Liver (tissue), 9 donors: ENCODE measurements around the gene INPP5J. TPM values are rescaled to one million over a fixed set of nuclear protein-coding genes. Genes with fewer than 3 reads are reported as not detected.

Experiments used
- DNase-seq: peaks from one replicate; pipeline ENCODE4 v3.0.0-alpha.2; 2017; ENCODE audit warnings: low spot score
- H3K27ac ChIP-seq, 2 donors: one replicate each; pipeline ENCODE4 v1.7.0; 2013; ENCODE audit warnings: inconsistent platforms in 2 of 2, low read length in 2 of 2, control low read depth in 1 of 2, low read depth in 1 of 2, mild to moderate bottlenecking in 1 of 2
- H3K27me3 ChIP-seq, 4 donors: one replicate each; pipeline versions ENCODE4 v1.6.1 to v1.7.0; 2013; ENCODE audit warnings: low read length in 3 of 4, inconsistent platforms in 1 of 4, mild to moderate bottlenecking in 1 of 4, moderate library complexity in 1 of 4; ENCODE audit not compliant: control insufficient read depth in 4 of 4, insufficient read depth in 4 of 4
- H3K36me3 ChIP-seq, 4 donors: one replicate each; pipeline versions ENCODE4 v1.6.1 to v1.7.0; 2013; ENCODE audit warnings: low read length in 3 of 4, mild to moderate bottlenecking in 3 of 4, low read depth in 1 of 4, moderate library complexity in 1 of 4; ENCODE audit not compliant: control insufficient read depth in 4 of 4, insufficient read depth in 3 of 4
- H3K4me1 ChIP-seq, 4 donors: one replicate each; pipeline versions ENCODE4 v1.6.1 to v1.7.0; 2013; ENCODE audit warnings: low read length in 3 of 4, mild to moderate bottlenecking in 3 of 4, moderate library complexity in 1 of 4; ENCODE audit not compliant: control insufficient read depth in 4 of 4, insufficient read depth in 4 of 4
- H3K4me3 ChIP-seq, 3 donors: one replicate each; pipeline versions ENCODE4 v1.6.1 to v1.7.0; 2013; ENCODE audit warnings: low read length in 3 of 3, control low read depth in 1 of 3, low read depth in 1 of 3, mild to moderate bottlenecking in 1 of 3
- H3K9ac ChIP-seq, 2 donors: one replicate each; pipeline ENCODE4 v1.7.0; 2013; ENCODE audit warnings: low read length in 2 of 2, mild to moderate bottlenecking in 2 of 2, moderate library complexity in 2 of 2, control low read depth in 1 of 2, low read depth in 1 of 2
- H3K9me3 ChIP-seq, 4 donors: one replicate each; pipeline versions ENCODE4 v1.6.1 to v1.7.0; 2013; ENCODE audit warnings: low read length in 3 of 4; ENCODE audit not compliant: control insufficient read depth in 4 of 4
- ATF3 ChIP-seq: IDR thresholded peaks from 2 replicates; pipeline ENCODE4 v1.6.1; 2016; ENCODE audit warnings: antibody characterized with exemption
- CTCF ChIP-seq: fragments of 150-350 bp; IDR thresholded peaks from 2 replicates; pipeline ENCODE4 v1.5.1; 2017; ENCODE audit warnings: improper control_type of control experiment, low read depth, low read length; ENCODE audit not compliant: missing input control
- EGR1 ChIP-seq, 2 donors: IDR thresholded peaks; 2 replicates each; pipeline ENCODE4 v1.6.1; 2016 to 2018; ENCODE audit warnings: antibody characterized with exemption in 2 of 2, low read depth in 2 of 2
- FOXA1 ChIP-seq: IDR thresholded peaks from 2 replicates; pipeline ENCODE4 v1.6.1; 2016; ENCODE audit warnings: antibody characterized with exemption
- FOXA2 ChIP-seq: IDR thresholded peaks from 2 replicates; pipeline ENCODE4 v1.6.1; 2016; ENCODE audit warnings: antibody characterized with exemption
- GABPA ChIP-seq, 2 donors: IDR thresholded peaks in 1 of 2; conservative IDR thresholded peaks in 1 of 2; 2 replicates each; pipeline ENCODE4 v1.6.1; 2016; ENCODE audit warnings: antibody characterized with exemption in 2 of 2, mild to moderate bottlenecking in 1 of 2, moderate library complexity in 1 of 2
- HNF4A ChIP-seq, 2 donors: conservative IDR thresholded peaks; 2 replicates each; pipeline ENCODE4 v1.6.1; 2016; ENCODE audit warnings: antibody characterized with exemption in 2 of 2, mild to moderate bottlenecking in 2 of 2
- HNF4G ChIP-seq: IDR thresholded peaks from 2 replicates; pipeline ENCODE4 v1.6.1; 2016; ENCODE audit warnings: antibody characterized with exemption
- JUND ChIP-seq, 2 donors: IDR thresholded peaks; 2 replicates each; pipeline ENCODE4 v1.6.1; 2016; ENCODE audit warnings: antibody characterized with exemption in 2 of 2
- MAX ChIP-seq: IDR thresholded peaks from 2 replicates; pipeline ENCODE4 v1.6.1; 2016; ENCODE audit warnings: antibody characterized with exemption
- NR2F2 ChIP-seq: IDR thresholded peaks from 2 replicates; pipeline ENCODE4 v1.6.1; 2016; ENCODE audit warnings: antibody characterized with exemption
- RAD21 ChIP-seq, 2 donors: IDR thresholded peaks; 2 replicates each; pipeline ENCODE4 v1.6.1; 2016; ENCODE audit warnings: antibody characterized with exemption in 2 of 2, mild to moderate bottlenecking in 2 of 2
- REST ChIP-seq: IDR thresholded peaks from 2 replicates; pipeline ENCODE4 v1.6.1; 2016; ENCODE audit warnings: antibody characterized with exemption, mild to moderate bottlenecking
- RXRA ChIP-seq, 2 donors: IDR thresholded peaks; 2 replicates each; pipeline ENCODE4 v1.6.1; 2017 to 2018; ENCODE audit warnings: antibody characterized with exemption in 2 of 2, mild to moderate bottlenecking in 1 of 2
- SP1 ChIP-seq: IDR thresholded peaks from 2 replicates; pipeline ENCODE4 v1.6.1; 2018; ENCODE audit warnings: antibody characterized with exemption, mild to moderate bottlenecking
- TAF1 ChIP-seq: conservative IDR thresholded peaks from 2 replicates; pipeline ENCODE4 v1.6.1; 2016; ENCODE audit warnings: antibody characterized with exemption, mild to moderate bottlenecking
- YY1 ChIP-seq: IDR thresholded peaks from 2 replicates; pipeline ENCODE4 v1.6.1; 2016; ENCODE audit warnings: antibody characterized with exemption, mild to moderate bottlenecking
- ZBTB33 ChIP-seq: IDR thresholded peaks from 2 replicates; pipeline ENCODE4 v1.6.1; 2016; ENCODE audit warnings: antibody characterized with exemption
- WGBS: extraction: QIAGEN DNeasy Blood & Tissue Kit; methylation state at CpG from one replicate; pipeline ENCODE4 v1.1.7; 2013; 5-methylcytosine and 5-hydroxymethylcytosine counted together
- polyA plus RNA-seq, 2 donors: library from polyadenylated mRNA; stranded (reverse) in 1 of 2; unstranded in 1 of 2; fragments of 200-250 nt in 1 of 2; fragments of >200 nt in 1 of 2; fragmentation: Nextera tagmentation in 1 of 2; extraction: Ambion mirVana in 1 of 2; gene quantifications; one replicate each; pipeline versions ENCODE4 v1.2.1 to v1.2.3, GENCODE V29; 2013 to 2015
- total RNA-seq, 2 donors: library from RNA; depleted of rRNA; stranded (reverse); fragments of >200 nt; gene quantifications; one replicate each; pipeline ENCODE4 v1.2.3, GENCODE V29; 2014
- donor health status: healthy.
- donor health status: healthy.
- donor health status: healthy.
- donor health status: healthy.
- donor health status: healthy.

The INPP5J gene
- total and polyA plus RNA-seq, 4 donors, result 0.06 to 0.17 (median 0.11) TPM

GRCh38 chr22:31089160-31090100, 33.3 kb upstream of the INPP5J start:
- 72% methylated on average over 9 of the region's 9 CpGs for WGBS
- Histone ChIP-seq H3K36me3 (peaks cover 0 to 3% (median 1%) of the 10 kb centered on the region in 4 donors), H3K4me3 (no peak overlapping the region), H3K9me3 (no peaks in the 10 kb centered on the region), H3K27ac (no peak overlapping the region), H3K9ac (no peak overlapping the region), H3K4me1 (peaks cover 0 to 7% (median 2%) of the 10 kb centered on the region in 4 donors), H3K27me3 (no peaks in the 10 kb centered on the region)
- DNase-seq, result peak; percentile 58
- TF ChIP-seq YY1 (no peak), FOXA1 (no peak), ZBTB33 (no peak), RXRA (IDR thresholded peaks at IDR 0.05) (peak; percentile 79 to 87), RAD21 (IDR thresholded peaks at IDR 0.05) (peak; percentile 84 to 91), HNF4G (no peak), HNF4A (conservative IDR thresholded peaks at IDR 0.05) (no peak), ATF3 (no peak), REST (no peak), EGR1 (IDR thresholded peaks at IDR 0.05; ENCODE audit: low read depth in 2 of 2) (no peak), JUND (IDR thresholded peaks at IDR 0.05) (no peak), CTCF (peak; percentile 85), GABPA (IDR thresholded peaks at IDR 0.05 in 1 of 2, conservative IDR thresholded peaks at IDR 0.05 in 1 of 2) (no peak), SP1 (no peak), FOXA2 (no peak), MAX (no peak), NR2F2 (no peak), TAF1 (no peak)
